ENCODE results near the gene PLP2. TPM values are rescaled to one million over a fixed set of nuclear protein-coding genes. Genes with fewer than 3 reads are reported as not detected.

PLP2 gene
- total RNA-seq, 1 experiment from 2014 or later, result 94.5 TPM

GRCh38 chrX:49206543-49206942, 34.8 kb downstream of the PLP2 start:
- TF ChIP-seq CTCF (conservative IDR thresholded peaks at IDR 0.05), result no peak
- no peaks in the 10 kb centered on the region for H3K36me3 ChIP-seq (ENCODE audit: low read depth)
- DNase-seq, result no peak
- no peak overlapping the region for H3K4me3 ChIP-seq
- H3K9me2 ChIP-seq (ENCODE audit: insufficient read depth), result no peaks in the 10 kb centered on the region
- H3K9me3 ChIP-seq (ENCODE audit: insufficient read depth, low read depth), result no peaks in the 10 kb centered on the region
- H3K27ac ChIP-seq, result no peak overlapping the region
- H2AFZ ChIP-seq, result no peak overlapping the region
- intact Hi-C loops (cut with micrococcal nuclease; ENCODE audit: unreplicated experiment), result no loop called here
- BruUV-seq (replicated peaks), result no TSS peak
- H3K27me3 ChIP-seq (ENCODE audit: insufficient read depth, low read depth), result peaks cover 3% of the 10 kb centered on the region; the same call in 1 of the 2 replicates
- POLR2A ChIA-PET (ENCODE audit: unreplicated experiment), result no interaction called here
- H3F3A ChIP-seq (ENCODE audit: insufficient read depth, low read depth), result no peaks in the 10 kb centered on the region
- no peaks in the 10 kb centered on the region for H4K20me1 ChIP-seq (ENCODE audit: insufficient read depth)
- CTCF ChIA-PET, result no interaction called here
- H3K79me2 ChIP-seq (ENCODE audit: low read depth), result no peaks in the 10 kb centered on the region
- H3K4me1 ChIP-seq (replicated peaks; ENCODE audit: insufficient read depth), result no peaks in the 10 kb centered on the region
- no peak overlapping the region for H3K4me2 ChIP-seq

GRCh38 chrX:49208399-49208798, 36.7 kb downstream of the PLP2 start:
- CTCF ChIA-PET, result interaction anchor here (0.5 kb wide), 1 partner anchor 575 kb away, joined by 4 read pairs; no protein-coding TSS in a partner anchor
- TF ChIP-seq EZH2 (IDR thresholded peaks at IDR 0.05; ENCODE audit: low read depth), result no peak
- TF ChIP-seq CTCF (conservative IDR thresholded peaks at IDR 0.05), result no peak

GRCh38 chrX:49209434-49210251, 37.9 kb downstream of the PLP2 start:
- no TSS peak for BruUV-seq (replicated peaks)
- H3K4me3 ChIP-seq, result no peak overlapping the region
- no peak for DNase-seq
- no peaks in the 10 kb centered on the region for H3K9me3 ChIP-seq (ENCODE audit: insufficient read depth, low read depth)
- ChIA-PET POLR2A (ENCODE audit: unreplicated experiment) (no interaction called here), CTCF (no interaction called here)
- no peaks in the 10 kb centered on the region for H4K20me1 ChIP-seq (ENCODE audit: insufficient read depth)
- TF ChIP-seq EZH2 (IDR thresholded peaks at IDR 0.05; ENCODE audit: low read depth), result no peak
- TF ChIP-seq CTCF (conservative IDR thresholded peaks at IDR 0.05), result no peak
- H3K79me2 ChIP-seq (ENCODE audit: low read depth), result no peaks in the 10 kb centered on the region
- H3K27ac ChIP-seq, result no peak overlapping the region
- no peaks in the 10 kb centered on the region for H3K9me2 ChIP-seq (ENCODE audit: insufficient read depth)
- H3K27me3 ChIP-seq (ENCODE audit: insufficient read depth, low read depth), result peaks cover 3% of the 10 kb centered on the region; the same call in 1 of the 2 replicates
- no peak overlapping the region for H2AFZ ChIP-seq
- H3K36me3 ChIP-seq (ENCODE audit: low read depth), result no peaks in the 10 kb centered on the region
- H3K4me2 ChIP-seq, result no peak overlapping the region
- intact Hi-C loops (cut with micrococcal nuclease; ENCODE audit: unreplicated experiment), result no loop called here
- H3F3A ChIP-seq (ENCODE audit: insufficient read depth, low read depth), result no peaks in the 10 kb centered on the region
- H3K4me1 ChIP-seq (replicated peaks; ENCODE audit: insufficient read depth), result no peaks in the 10 kb centered on the region

More at GRCh38 chrX:49208399-49208798, 36.7 kb downstream of the PLP2 start:
- intact Hi-C loops (cut with micrococcal nuclease; ENCODE audit: unreplicated experiment), result no loop called here
- Histone ChIP-seq H3K79me2 (ENCODE audit: low read depth) (no peaks in the 10 kb centered on the region), H3K27me3 (ENCODE audit: insufficient read depth, low read depth) (peaks cover 3% of the 10 kb centered on the region; the same call in 1 of the 2 replicates), H4K20me1 (ENCODE audit: insufficient read depth) (no peaks in the 10 kb centered on the region), H3K4me1 (replicated peaks; ENCODE audit: insufficient read depth) (no peaks in the 10 kb centered on the region), H3K4me2 (no peak overlapping the region), H3K9me3 (ENCODE audit: insufficient read depth, low read depth) (no peaks in the 10 kb centered on the region), H3F3A (ENCODE audit: insufficient read depth, low read depth) (no peaks in the 10 kb centered on the region), H3K36me3 (ENCODE audit: low read depth) (no peaks in the 10 kb centered on the region), H2AFZ (no peak overlapping the region), H3K9me2 (ENCODE audit: insufficient read depth) (no peaks in the 10 kb centered on the region), H3K4me3 (no peak overlapping the region), H3K27ac (no peak overlapping the region)
- POLR2A ChIA-PET (ENCODE audit: unreplicated experiment), result no interaction called here
- no TSS peak for BruUV-seq (replicated peaks)
- DNase-seq, result no peak
